Measurements from ENCODE around the gene OASL. TPM values are rescaled to one million over a fixed set of nuclear protein-coding genes. Genes with fewer than 3 reads are reported as not detected.

OASL gene
- total and polyA plus RNA-seq, 10 of the 15 experiments (the other 5 are each of a cell fraction or from before 2014, with no cell fraction given): 2.3 to 9.1 (median 2.7) TPM

DNA sequence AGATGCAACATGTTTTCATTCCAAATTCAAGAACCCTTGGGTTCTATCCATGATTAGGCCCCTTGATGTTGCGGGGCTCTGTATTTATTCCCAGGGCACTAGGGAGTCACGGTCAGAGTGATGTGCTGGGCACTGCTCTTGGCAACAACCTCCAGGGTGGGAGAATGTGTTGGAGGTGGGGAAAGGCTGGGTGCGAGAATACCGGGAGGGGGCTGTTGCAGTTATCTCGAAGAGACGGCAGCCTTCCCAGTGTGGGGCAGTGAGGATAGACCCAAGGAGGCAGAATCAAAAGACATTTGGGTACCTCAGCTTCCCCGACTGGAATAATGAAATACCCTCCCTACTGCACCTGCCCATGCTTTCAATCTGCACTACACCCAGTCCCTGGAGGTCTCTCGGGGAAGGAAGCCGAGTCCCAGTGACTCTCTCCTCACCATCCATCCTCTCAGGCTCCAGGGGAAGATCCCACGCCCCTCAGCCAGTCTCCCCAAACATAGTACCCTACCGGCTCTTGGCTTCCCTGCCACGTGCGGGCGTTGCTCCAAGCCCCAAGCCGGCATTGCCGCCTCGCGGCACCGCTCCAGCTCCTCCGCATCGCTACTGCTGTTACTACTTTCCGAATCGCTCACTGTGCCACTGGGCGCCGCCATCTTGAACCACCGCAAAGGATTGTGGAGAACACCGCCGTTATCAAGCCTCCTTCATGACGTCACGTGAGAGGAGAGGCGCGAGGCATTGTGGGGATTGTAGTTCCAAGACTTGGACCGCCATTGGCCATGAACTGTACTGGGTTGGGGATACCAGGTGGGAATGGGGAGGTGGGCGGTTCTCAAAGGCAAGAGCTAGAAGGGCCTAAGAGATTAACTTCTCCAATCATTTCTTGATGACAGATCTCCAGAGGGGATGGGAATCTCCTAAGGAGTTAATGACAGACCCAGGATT is 22.9 kb downstream of the OASL start, which contains the start of gene C12orf43 (continued):
- TF ChIP-seq NR2C2 (IDR thresholded peaks at IDR 0.05; ENCODE audit: borderline replicate concordance, control insufficient read depth, insufficient read length, low read depth): no peak
- no peak for TF ChIP-seq EED (IDR thresholded peaks at IDR 0.05; ENCODE audit: low read depth)
- TF ChIP-seq, protein P1, sequence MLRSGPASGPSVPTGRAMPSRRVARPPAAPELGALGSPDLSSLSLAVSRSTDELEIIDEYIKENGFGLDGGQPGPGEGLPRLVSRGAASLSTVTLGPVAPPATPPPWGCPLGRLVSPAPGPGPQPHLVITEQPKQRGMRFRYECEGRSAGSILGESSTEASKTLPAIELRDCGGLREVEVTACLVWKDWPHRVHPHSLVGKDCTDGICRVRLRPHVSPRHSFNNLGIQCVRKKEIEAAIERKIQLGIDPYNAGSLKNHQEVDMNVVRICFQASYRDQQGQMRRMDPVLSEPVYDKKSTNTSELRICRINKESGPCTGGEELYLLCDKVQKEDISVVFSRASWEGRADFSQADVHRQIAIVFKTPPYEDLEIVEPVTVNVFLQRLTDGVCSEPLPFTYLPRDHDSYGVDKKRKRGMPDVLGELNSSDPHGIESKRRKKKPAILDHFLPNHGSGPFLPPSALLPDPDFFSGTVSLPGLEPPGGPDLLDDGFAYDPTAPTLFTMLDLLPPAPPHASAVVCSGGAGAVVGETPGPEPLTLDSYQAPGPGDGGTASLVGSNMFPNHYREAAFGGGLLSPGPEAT (IDR thresholded peaks at IDR 0.05; ENCODE audit: low read depth): peak; percentile 96
- TF ChIP-seq GABPA (IDR thresholded peaks at IDR 0.05; ENCODE audit: low read depth): no peak
- no peak for TF ChIP-seq CHD1 (IDR thresholded peaks at IDR 0.05; ENCODE audit: low read depth, low read length)
- TF ChIP-seq JUND (IDR thresholded peaks at IDR 0.05; ENCODE audit: low read depth, low read length): no peak
- TF ChIP-seq, protein P2, sequence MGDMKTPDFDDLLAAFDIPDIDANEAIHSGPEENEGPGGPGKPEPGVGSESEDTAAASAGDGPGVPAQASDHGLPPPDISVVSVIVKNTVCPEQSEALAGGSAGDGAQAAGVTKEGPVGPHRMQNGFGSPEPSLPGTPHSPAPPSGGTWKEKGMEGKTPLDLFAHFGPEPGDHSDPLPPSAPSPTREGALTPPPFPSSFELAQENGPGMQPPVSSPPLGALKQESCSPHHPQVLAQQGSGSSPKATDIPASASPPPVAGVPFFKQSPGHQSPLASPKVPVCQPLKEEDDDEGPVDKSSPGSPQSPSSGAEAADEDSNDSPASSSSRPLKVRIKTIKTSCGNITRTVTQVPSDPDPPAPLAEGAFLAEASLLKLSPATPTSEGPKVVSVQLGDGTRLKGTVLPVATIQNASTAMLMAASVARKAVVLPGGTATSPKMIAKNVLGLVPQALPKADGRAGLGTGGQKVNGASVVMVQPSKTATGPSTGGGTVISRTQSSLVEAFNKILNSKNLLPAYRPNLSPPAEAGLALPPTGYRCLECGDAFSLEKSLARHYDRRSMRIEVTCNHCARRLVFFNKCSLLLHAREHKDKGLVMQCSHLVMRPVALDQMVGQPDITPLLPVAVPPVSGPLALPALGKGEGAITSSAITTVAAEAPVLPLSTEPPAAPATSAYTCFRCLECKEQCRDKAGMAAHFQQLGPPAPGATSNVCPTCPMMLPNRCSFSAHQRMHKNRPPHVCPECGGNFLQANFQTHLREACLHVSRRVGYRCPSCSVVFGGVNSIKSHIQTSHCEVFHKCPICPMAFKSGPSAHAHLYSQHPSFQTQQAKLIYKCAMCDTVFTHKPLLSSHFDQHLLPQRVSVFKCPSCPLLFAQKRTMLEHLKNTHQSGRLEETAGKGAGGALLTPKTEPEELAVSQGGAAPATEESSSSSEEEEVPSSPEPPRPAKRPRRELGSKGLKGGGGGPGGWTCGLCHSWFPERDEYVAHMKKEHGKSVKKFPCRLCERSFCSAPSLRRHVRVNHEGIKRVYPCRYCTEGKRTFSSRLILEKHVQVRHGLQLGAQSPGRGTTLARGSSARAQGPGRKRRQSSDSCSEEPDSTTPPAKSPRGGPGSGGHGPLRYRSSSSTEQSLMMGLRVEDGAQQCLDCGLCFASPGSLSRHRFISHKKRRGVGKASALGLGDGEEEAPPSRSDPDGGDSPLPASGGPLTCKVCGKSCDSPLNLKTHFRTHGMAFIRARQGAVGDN (IDR thresholded peaks at IDR 0.05): no peak
- no peak for TF ChIP-seq ZNF274 (IDR thresholded peaks at IDR 0.05; ENCODE audit: insufficient read depth, insufficient read length)
- TF ChIP-seq TARDBP (IDR thresholded peaks at IDR 0.05; ENCODE audit: borderline replicate concordance): no peak; the same call in 1 of the 2 replicates
- TF ChIP-seq, protein P3, sequence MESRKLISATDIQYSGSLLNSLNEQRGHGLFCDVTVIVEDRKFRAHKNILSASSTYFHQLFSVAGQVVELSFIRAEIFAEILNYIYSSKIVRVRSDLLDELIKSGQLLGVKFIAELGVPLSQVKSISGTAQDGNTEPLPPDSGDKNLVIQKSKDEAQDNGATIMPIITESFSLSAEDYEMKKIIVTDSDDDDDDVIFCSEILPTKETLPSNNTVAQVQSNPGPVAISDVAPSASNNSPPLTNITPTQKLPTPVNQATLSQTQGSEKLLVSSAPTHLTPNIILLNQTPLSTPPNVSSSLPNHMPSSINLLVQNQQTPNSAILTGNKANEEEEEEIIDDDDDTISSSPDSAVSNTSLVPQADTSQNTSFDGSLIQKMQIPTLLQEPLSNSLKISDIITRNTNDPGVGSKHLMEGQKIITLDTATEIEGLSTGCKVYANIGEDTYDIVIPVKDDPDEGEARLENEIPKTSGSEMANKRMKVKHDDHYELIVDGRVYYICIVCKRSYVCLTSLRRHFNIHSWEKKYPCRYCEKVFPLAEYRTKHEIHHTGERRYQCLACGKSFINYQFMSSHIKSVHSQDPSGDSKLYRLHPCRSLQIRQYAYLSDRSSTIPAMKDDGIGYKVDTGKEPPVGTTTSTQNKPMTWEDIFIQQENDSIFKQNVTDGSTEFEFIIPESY (IDR thresholded peaks at IDR 0.05): no peak
- TF ChIP-seq, protein P4, sequence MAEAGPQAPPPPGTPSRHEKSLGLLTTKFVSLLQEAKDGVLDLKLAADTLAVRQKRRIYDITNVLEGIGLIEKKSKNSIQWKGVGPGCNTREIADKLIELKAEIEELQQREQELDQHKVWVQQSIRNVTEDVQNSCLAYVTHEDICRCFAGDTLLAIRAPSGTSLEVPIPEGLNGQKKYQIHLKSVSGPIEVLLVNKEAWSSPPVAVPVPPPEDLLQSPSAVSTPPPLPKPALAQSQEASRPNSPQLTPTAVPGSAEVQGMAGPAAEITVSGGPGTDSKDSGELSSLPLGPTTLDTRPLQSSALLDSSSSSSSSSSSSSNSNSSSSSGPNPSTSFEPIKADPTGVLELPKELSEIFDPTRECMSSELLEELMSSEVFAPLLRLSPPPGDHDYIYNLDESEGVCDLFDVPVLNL (IDR thresholded peaks at IDR 0.05; ENCODE audit: low read depth, low read length): no peak
- peak; percentile 79; the same call in 1 of the 2 replicates for TF ChIP-seq SIN3A (IDR thresholded peaks at IDR 0.05; ENCODE audit: low read depth, low read length)
- TF ChIP-seq, protein P5, sequence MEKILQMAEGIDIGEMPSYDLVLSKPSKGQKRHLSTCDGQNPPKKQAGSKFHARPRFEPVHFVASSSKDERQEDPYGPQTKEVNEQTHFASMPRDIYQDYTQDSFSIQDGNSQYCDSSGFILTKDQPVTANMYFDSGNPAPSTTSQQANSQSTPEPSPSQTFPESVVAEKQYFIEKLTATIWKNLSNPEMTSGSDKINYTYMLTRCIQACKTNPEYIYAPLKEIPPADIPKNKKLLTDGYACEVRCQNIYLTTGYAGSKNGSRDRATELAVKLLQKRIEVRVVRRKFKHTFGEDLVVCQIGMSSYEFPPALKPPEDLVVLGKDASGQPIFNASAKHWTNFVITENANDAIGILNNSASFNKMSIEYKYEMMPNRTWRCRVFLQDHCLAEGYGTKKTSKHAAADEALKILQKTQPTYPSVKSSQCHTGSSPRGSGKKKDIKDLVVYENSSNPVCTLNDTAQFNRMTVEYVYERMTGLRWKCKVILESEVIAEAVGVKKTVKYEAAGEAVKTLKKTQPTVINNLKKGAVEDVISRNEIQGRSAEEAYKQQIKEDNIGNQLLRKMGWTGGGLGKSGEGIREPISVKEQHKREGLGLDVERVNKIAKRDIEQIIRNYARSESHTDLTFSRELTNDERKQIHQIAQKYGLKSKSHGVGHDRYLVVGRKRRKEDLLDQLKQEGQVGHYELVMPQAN (conservative IDR thresholded peaks at IDR 0.05): peak; percentile 80
- TF ChIP-seq ZNF622 (IDR thresholded peaks at IDR 0.05): no peak
- no peak for TF ChIP-seq SREBF2 (IDR thresholded peaks at IDR 0.05; ENCODE audit: low read length)
- TF ChIP-seq BCL11A (IDR thresholded peaks at IDR 0.05; ENCODE audit: low read depth, low read length): no peak
- no peak for TF ChIP-seq RB1 (IDR thresholded peaks at IDR 0.05; ENCODE audit: borderline replicate concordance)
- TF ChIP-seq GATAD2B (conservative IDR thresholded peaks at IDR 0.05; ENCODE audit: low read depth): no peak; the same call in 1 of the 2 replicates
- peak; percentile 98 for TF ChIP-seq ATF7 (IDR thresholded peaks at IDR 0.05; ENCODE audit: low read depth)

Measured in GM12878 (cell line).